ENCODE data around the gene KLHL24. TPM values are rescaled to one million over a fixed set of nuclear protein-coding genes. Genes with fewer than 3 reads are reported as not detected.
"Not testable (repeated sequence)": the region's sequence is repeated elsewhere in the genome, so short reads cannot be mapped to it uniquely, and the experiment has no call there.

The KLHL24 gene
- 15.1 and 35.6 TPM in 2 replicates for total RNA-seq (2014; rRNA removed; shearing (Covaris generic))

- DNase-seq (ENCODE audit: low read depth), result peak; percentile 95
Observed at GRCh38 chr3:183635431-183636220, at the start of gene KLHL24. KLHL24 (plus strand) TSS chr3:183635623; CDS start chr3:183650357, 14,734 bp downstream.

GRCh38 chr3:183586477-183586876 is 48.9 kb upstream of the KLHL24 start:
- no peak for DNase-seq (ENCODE audit: low read depth)

GRCh38 chr3:183587336-183587735 is 48.1 kb upstream of the KLHL24 start:
- DNase-seq (ENCODE audit: low read depth), result no peak

DNA sequence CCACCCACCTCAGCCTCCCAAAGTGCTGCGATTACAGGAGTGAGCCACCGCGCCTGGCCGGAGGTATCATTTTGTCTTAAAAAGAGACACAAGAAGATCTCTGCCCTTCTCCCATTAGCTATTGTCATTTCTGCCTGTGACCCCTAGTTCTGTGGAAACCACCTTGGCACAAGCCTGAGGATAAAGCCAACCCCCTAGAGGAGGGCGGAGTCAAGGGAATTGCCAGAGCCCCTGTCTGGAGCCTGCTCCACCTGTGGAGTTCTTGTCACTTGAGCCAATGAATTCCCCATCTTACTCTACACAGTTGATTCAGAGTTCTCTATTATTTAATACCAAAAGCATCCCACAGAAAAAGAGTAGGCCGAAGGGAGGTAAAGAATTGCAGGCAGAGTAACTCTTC is 45.0 kb upstream of the KLHL24 start:
- DNase-seq (ENCODE audit: low read depth), result no peak

DNA sequence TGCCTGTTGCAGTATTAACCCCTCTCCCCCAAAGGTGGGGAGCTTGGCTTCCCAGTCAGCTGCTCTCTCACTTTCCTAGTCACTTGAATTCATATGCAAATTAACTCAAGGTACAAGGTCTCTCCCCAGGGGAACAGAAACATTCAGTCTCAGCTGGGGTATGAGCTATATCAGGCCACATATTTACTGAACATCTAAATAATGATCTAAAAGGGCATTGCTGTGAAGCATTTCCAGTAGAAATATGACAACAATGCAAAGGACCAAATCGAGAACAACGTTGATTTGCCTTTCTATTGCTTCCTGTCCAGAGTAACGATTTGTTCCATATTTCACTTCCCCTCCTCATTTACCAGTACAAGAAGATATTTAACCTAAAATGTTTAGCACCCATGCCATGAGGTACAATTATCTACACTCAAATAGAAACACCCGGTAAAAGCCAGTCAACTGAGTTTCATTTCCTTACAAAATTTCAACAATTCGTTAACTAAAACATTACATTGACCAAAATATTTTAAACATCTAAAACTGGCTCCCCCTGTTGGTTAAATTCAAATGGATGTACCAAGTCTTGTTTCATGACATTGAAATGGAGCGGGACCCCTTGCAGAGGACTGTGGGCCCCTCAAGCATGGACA is 43.4 kb upstream of the KLHL24 start:
- DNase-seq (ENCODE audit: low read depth), result no peak

DNA sequence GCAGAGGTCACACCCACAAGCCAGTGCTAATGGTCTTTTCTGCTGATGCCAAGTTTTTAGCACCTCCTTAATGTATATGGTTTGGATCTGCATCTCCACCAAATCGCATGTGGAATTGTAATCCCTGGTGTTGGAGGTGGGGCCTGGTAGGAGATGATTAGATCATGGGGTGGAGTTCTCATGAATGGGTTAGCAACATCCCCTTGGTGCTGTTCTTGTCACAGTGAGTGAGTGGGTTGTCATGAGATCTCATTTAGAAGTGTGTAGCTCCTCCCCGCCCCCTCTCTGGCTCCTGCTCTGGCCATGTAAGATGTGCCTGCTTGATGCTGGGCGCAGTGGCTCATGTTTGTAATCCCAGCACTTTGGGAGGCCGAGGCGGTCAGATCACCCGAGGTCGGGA is 42.6 kb upstream of the KLHL24 start:
- DNase-seq (ENCODE audit: low read depth), result no peak

- no peak for DNase-seq (ENCODE audit: low read depth)
Observed at GRCh38 chr3:183594636-183595035, 40.8 kb upstream of the KLHL24 start.

DNA sequence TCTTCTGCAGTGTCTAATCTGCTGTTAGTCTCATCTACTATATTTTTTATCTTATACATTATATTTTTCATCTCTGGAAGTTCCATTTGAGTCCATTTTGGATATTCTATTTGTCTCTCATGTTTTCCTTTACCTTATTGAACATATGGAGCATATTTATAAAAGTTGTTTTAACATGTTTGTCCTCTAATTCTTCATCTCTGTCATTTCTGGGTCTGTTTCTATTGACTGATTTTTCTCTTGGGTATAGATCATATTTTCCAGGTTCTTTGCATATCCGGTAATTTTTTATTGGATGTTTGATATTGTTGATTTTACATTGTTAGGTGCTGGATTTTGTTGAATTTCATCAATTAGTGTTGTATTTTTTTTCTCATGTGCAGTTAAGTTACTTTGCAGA is 37.5 kb upstream of the KLHL24 start:
- DNase-seq (ENCODE audit: low read depth), result no peak

- DNase-seq (ENCODE audit: low read depth), result not testable (repeated sequence)
Observed at GRCh38 chr3:183611326-183611725, 24.1 kb upstream of the KLHL24 start.

GRCh38 chr3:183613366-183614285 is 21.8 kb upstream of the KLHL24 start:
- DNase-seq (ENCODE audit: low read depth), result no peak

GRCh38 chr3:183618542-183618941 is 16.9 kb upstream of the KLHL24 start:
- no peak for DNase-seq (ENCODE audit: low read depth)

GRCh38 chr3:183619010-183619409 is 16.4 kb upstream of the KLHL24 start:
- no peak for DNase-seq (ENCODE audit: low read depth)

- DNase-seq (ENCODE audit: low read depth), result no peak
Observed at GRCh38 chr3:183619624-183620251, 15.7 kb upstream of the KLHL24 start.

- DNase-seq (ENCODE audit: low read depth), result no peak
Observed at GRCh38 chr3:183620252-183620628, 15.2 kb upstream of the KLHL24 start.

GRCh38 chr3:183622473-183622872 is 12.9 kb upstream of the KLHL24 start:
- not testable (repeated sequence) for DNase-seq (ENCODE audit: low read depth)

DNA sequence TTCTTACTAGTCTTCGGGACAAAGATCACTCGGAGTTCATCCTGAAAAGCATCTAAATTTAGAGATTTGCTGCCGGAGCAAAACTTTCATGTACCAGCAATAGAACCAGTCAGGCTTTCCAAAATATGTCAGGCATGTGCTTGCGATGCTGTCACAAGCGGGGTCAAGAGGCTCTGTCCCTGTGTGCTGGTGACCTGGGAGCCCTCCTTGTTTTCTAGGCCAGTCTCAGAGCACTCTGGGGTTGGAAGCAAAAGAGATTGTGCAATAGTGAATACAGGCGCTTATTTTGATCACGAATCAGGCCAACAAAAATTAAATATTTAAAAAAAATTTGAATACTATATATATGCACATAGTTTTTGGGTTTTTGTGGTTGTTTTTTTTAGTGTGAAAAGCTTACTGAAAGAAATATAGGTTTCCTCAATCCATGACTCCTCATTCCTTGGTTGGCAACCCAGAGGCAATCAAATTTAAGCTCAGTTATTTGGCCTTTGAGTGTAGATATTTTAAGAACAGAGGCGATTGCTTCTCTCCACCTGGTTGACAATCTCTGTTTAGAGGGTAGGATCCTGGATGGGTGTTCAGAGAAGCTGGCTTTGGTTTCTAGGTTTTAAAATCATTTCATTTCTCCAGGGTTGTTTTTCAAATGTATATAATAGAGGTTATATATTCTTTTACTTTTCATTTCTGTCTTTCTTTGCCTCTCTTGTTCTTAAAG is 8.4 kb upstream of the KLHL24 start:
- no peak for DNase-seq (ENCODE audit: low read depth)

DNA sequence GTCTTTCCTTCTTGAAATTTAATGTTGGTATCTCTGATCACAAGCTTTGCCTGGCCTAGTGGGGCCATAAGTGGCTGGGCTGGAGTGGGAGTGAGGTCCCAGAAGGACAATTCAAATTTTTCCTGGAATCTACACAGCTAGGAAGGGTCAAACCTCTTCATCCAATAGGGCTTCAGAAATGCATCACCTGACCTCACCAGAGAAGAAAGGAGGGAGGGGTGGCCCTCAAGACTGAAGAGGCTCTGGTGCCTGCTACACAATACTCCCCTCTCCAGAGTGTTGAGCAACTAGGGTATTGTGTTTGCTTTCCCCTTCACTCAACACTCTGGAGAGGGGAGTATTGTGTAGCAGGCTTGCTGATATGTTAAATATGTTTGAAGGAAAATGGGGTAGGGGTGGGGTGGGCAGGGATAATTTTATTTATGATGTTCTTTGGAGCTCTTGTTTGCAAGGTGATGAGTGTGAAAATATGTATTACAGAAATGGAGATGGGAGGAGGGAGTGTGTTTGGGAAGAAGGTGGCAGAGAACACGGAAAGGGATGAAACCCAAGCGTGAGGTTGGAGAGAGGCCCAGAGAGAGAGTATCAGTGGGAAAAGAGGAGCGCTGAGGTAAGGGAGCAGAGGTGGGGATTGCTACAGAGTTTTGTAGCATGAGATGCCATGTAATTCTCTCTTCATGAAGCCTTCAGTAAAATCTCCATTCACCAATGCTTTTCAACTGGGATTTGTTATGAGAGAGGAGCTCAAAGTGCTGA is 5.7 kb upstream of the KLHL24 start:
- no peak for DNase-seq (ENCODE audit: low read depth)

DNA sequence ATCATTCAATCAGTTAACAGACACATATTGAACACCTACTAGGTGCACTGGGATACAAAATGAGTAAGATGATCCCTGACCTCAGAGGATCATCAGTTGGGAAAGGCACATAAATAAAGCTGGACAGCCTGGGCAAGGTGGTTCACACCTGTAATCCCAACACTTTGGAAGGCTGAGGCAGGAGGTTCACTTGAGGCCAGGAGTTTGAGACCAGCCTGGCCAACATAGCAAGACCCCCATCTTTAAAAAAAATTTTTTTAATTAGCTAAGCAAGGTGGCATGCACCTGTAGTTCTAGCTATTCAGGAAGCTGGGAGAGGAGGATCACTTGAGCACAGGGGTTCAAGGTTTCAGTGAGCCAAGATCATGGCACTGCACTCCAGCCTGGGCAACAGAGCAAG is 3.7 kb upstream of the KLHL24 start:
- DNase-seq (ENCODE audit: low read depth), result no peak

GRCh38 chr3:183632725-183633124 is 2.7 kb upstream of the KLHL24 start:
- not testable (repeated sequence) for DNase-seq (ENCODE audit: low read depth)

- no peak for DNase-seq (ENCODE audit: low read depth)
Observed at GRCh38 chr3:183634707-183635106, 716 bp upstream of the KLHL24 start.

DNA sequence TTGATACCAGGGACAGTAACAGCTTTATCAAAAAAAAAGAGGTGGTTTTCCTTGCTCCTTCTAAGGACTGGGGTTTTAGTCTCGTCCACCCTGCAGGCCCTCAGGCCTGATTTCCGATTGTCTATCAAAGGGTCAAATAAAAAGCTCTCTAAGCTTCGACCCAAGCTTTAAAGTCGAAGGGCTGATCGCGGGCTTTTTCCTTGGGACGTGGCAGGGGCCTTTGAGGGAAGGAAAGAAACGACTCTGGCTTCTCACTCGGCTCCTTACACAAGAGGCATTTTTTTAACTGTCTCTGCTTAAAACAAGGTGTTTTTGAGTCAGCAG is 354 bp upstream of the KLHL24 start:
- DNase-seq (ENCODE audit: low read depth), result no peak

All from M059J (cell line).